ENCODE data around the gene C12orf42.
"Not testable (repeated sequence)": the region's sequence is repeated elsewhere in the genome, so short reads cannot be mapped to it uniquely, and the experiment has no call there.

Gene C12orf42

DNA sequence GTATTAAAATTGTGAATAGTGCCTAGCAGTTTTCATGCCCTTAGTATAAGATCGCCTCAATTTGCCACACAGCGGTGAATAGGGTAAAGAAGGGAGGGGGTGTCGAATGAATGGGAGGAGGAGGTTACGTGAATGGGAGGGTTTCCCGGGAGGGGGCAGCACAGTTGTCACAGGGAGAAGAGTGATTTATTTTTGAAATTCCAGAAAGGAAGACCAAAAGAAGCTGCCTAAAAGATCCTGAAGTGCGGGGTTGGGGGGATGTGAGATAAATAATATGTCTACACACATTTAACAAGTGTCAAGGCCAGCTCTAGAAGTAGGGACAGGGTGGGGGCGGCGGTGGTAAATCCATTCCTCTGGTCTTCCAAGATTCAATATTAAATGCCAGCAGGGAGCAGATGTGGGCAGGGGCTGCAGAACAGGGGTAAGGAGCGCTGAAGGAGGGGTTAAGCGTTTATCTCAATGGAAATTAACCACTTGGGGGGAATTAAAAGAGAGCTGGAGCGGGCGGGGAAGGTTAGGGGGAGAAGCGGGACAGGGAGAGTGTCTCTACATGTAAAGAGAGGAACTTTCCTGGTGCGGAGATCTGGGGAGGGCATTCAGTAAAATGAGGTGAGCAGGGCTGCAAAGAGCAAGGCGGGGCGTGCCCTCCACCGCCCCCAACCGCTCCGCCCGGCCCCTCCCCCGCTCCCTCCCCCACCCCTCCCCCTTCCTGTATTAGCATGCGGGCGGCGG is 867 bp downstream of the C12orf42 start:
- DNase-seq (ENCODE audit: low read depth): no peak

DNA sequence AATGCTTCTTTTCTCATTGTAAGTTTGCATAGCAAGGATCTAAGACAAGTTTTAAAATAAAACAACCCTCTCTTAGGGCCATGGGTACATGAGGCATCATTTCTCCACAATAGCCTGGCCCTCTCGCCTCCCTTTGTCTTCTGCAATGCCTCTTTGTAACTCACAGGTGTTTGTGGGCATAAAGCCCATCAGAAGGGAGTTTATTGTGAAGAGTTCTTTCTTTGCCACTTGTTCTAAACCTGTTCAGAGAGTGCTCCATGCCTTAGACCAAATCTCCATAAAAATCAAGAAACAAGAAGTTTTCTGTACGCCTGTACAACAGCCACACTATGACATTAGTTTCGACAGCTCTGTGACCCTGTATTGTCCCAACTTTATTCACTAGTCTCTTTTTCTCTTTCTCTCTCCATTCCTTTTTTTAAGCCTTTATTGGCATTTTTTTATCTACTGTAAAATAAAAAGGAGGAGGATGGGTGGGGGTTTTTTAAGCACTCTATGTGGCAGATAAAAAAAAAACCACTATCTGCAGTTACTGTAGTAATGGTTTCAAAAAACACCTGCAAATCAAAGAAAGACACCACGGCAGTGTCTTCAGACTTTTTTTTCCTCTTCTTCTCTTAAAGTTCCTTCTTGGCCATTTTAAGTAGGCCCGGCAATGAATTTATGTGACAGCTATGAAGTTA is 1.6 kb downstream of the C12orf42 start:
- DNase-seq (ENCODE audit: low read depth): no peak

DNA sequence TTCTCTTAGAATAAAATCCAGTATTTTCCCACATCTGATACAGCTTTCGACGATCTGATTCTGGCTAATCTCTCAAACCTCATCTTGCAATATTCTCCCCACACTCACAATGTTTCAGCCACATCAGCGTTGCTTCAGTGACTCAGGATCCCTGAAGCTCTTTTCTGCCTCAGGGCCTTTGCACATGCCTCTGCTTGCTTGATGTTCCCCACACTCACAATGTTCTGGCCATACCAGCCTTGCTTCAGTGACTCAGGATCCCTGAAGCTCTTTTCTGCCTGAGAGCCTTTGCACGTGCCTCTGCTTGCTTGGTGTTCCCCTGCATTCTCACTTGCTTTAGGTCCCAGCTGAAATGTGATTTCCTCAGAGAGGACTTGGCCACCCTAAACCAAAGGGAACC is 2.6 kb downstream of the C12orf42 start:
- no peak for DNase-seq (ENCODE audit: low read depth)

DNA sequence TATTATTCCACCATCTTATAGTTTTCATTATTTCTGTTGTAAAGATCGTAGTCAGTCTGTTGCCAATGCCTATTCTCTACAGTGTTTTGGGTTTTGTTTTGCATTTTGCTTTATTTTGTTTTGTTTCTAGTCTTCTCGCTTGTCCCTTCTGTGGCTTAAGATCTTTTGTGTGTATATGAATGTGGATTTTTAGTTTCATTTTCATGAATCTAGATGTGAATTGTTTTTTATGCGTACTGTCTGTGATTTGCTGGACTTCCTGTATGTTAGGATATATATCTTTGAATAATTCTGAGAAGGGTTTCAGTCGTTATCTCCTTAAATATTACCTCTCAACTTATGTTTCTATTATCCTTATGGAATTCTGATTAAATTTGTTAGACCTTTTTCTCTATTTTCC is 13.4 kb downstream of the C12orf42 start:
- DNase-seq (ENCODE audit: low read depth): no peak

DNA sequence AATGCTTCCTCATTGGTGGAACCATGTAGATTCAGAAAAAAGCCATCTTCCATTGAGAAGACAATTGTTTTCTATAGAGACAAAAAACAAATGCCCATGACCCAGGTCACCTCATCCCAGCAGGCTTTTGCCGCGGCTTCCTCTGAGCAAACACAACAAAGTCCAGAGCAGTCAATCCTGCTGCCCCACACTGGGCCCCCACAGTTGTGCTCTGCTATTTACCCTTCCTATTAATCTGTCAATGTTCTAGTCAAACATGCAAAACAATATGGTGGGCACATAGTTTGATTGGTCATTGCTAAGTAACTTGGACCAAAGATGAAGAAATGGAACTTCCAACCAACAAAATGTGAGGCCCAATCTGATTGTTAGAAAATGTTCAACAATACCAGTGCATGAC is 20.7 kb downstream of the C12orf42 start:
- DNase-seq (ENCODE audit: low read depth): no peak

DNA sequence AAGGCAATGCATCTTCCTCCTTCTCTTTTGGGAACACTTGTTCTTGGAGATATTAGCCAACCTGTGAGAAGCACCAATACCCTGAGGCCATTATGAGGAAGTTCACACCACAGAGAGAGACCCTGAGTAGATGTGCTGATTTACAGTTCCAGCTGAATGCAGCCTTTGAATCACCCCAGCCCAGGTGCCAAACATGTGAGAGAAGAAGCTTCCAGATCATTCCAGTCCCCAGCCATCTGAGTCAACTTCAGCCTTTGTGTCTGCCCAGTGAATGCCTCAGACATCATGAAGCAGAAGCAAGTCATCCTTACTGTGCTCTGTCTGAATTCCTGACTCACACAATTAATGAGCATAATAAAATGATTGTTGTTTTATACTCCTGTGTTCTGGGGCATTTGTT is 25.1 kb downstream of the C12orf42 start:
- no peak for DNase-seq (ENCODE audit: low read depth)

DNA sequence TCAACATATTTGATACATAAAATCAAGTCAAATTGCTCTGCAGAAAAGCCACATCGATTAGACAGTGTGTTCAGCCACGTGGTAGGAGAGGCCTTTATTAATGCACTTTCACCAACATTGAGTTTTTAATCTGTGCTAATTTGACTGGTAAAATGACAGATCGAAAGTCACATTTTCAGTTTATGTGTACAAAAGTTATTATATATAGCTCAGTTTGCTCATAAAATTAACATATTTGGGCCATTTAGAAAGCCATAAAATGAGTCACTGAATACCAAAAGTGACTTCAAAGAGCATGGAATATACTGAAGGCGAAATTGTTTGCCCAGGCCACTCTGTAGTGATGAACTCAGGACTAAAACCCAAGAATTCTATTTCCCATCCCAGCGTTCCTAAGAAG is 26.0 kb downstream of the C12orf42 start:
- no peak for DNase-seq (ENCODE audit: low read depth)

DNA sequence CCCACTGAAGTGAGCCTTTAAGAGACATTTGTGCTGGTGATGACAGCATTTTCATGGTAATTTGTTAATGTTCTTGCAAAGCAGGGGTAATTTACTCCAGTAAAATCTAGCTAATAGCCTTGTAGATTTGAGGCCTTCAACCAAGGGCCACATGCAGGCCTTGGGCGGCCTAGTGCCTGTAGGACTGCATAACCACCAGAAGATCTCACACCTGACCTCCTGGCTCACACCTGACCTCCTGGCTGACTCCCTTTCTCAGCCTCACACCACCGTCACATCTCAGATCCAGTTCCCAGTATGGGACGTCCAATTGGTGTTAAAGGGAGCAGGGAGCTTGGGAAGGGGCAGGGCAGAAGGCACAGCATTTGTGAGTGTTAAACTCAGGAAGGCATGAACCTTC is 26.9 kb downstream of the C12orf42 start:
- no peak for DNase-seq (ENCODE audit: low read depth)

DNA sequence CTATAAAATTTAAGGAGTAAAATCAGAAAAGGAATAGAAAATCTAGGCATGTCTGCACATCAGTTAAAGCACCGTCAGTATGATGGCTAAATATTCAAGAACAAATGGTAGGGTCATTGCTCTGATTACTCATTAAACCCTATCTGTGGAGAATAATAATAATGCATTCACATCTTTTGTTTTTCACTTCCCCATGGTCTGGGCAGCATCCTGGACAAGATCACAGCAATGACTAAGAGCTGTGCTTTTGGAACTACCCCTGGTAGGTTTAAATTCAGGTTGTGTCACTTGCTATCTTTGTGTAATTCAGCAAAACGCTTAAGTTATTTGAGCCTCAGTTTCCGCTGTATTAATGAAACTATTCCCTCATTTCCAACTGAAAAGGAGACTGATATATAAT is 33.1 kb downstream of the C12orf42 start:
- DNase-seq (ENCODE audit: low read depth): no peak

DNA sequence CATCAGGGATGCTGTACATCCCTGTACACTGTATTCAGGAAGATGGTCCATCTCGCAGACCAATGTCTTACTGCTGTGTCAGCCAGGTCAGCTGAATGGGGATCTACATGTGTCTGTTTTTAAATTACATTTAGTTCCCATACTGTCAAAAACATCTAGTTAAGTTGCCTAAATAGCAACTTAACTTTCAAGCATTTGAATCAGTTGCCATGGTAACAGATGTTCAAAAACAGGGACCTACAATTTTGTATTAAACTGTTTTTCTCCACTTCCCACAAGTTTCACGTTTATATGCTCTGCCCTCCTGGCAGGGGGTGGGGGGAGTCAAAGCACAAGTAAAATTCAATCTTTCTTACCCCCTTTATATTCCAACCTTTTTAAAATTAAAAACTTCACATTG is 38.3 kb downstream of the C12orf42 start:
- no peak for DNase-seq (ENCODE audit: low read depth)

DNA sequence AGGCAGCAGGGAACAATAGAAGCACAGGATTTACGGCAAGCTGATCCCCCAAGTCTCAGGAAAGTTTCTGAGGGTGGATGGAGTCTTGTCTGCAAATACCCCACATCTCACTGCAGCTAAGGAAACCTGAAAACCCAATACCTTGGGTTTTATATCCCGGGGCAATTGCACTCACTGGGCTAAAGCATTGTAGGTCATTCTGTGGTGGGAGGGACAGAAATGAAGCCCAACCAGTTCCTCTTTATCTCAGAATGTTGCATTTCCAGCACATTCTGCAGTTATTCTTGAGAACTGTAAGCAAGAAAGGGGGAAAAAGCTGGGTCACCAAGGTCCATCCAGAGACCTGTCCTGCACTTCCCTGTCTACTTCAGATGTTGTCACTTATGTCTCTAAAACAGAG is 39.8 kb downstream of the C12orf42 start:
- DNase-seq (ENCODE audit: low read depth): no peak

DNA sequence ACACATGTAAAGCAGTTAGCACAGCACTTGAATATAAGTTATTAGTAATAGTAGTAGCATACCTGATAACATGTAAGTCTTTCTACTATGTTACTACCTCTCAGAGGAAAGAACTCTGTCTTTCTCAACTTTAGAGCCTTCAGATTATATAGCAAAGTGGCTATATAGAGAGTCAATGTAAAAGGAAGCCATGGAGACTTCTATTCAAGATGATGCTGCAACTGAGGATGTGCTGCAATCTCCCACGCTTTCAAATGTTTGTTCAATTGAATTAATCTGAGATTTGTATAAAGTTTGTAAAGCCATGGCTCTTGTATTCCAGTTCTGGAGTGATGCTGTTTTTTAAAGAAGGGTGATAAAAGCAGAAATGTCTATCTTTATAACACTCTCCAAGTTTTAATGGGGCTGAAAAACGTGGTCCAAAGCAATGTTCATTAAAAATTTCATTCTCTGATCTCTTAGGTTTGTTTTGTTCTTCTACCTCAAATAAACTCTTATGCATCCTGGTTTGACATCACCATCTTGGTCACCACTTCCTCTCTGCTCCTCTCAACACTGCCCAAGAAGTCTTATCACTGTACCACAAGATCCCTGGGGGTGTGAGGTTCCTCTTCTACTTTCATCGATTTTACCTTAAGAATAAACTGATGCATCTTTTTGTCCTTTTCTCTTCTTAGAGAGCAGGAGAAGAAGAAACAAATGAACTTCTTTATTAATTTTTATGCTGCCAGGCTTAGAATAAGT is 40.6 kb downstream of the C12orf42 start:
- DNase-seq (ENCODE audit: low read depth): no peak

DNA sequence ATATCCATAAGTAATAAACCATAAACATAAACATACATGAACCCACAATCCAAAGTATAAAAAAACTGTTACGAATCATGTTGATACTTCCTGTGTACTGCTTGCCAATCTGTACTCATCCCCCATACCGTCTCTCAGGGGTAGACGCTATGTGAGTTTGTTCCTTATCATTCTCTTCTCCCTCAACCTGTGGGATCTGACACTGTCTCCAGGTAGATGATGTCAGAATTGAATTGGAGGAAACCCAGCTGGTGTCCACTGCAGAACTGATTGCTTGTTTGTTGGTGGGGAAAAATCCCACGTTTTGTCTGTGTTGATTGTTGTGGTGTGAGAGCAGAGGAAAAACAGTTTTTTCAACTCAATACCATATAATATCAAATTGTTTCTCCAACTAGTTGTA is 50.8 kb downstream of the C12orf42 start:
- DNase-seq (ENCODE audit: low read depth): no peak

DNA sequence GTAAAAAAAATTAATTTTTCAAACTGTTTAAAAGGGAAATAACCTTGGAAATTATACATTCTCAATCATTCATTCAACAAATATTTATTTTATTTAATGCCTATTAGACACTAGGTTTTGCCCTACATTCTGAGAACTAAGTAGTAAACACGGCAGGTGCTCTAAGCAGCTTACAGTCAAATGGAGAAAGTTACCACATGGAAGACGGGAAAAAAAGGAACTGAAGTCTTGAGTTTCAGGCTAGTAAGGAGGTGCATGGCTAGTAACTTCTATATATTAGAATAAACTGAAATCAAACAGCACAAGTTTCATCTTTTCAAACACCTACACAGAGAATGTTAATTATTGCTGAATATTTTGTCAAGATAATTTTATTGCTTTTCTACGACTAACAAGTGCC is 52.9 kb downstream of the C12orf42 start:
- no peak for DNase-seq (ENCODE audit: low read depth)

DNA sequence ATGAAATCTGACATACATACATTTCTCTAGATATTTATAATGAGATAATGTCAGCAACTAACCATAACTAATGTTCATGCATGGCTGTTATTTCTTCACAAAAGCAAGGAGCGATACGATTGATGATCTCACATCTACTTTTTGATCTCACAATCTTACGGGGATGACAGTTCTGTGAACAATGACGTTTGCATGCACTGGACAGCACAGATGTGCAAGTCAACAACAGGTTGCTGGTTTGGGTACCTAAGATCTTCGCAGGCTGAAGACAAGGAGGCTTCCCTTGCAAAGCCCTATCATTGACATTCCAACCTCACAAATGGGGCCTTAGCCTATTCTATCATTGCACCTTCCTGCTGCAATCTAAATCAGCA is 53.6 kb downstream of the C12orf42 start:
- DNase-seq (ENCODE audit: low read depth): no peak

DNA sequence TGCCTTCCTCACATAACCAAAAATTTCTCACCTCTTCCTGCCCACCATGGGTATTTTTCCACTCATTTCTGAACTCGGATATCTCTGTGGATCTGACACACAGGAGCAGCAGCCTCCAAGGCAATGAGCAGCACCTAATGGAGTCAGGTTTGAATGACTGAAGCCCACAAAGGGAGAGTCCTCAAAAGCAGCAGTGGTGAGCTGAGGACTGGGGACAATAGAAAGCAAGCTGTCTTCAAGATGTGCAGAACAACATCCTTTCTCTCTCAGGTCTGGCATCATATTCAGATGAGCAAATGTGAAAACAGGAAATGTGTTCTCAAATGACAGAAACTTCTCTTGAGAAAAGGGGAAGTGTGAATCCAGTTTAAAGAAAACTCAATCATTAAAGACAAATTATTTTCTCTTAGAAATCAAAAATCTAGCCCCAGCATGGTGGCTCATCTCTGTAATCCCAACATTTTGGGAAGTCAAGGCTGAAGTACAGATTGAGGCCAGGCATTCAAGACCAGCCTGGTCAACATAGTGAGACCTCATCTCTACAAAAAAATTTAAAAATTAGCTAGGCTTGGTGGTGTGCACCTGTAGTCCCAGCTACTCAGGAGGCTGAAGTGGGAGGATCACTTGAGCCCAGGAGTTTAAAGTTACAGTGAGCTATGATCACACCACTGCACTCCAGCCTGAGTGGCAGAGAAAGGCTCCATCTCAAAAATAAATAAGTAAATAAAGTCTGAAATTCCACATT is 54.2 kb downstream of the C12orf42 start:
- DNase-seq (ENCODE audit: low read depth): no peak

DNA sequence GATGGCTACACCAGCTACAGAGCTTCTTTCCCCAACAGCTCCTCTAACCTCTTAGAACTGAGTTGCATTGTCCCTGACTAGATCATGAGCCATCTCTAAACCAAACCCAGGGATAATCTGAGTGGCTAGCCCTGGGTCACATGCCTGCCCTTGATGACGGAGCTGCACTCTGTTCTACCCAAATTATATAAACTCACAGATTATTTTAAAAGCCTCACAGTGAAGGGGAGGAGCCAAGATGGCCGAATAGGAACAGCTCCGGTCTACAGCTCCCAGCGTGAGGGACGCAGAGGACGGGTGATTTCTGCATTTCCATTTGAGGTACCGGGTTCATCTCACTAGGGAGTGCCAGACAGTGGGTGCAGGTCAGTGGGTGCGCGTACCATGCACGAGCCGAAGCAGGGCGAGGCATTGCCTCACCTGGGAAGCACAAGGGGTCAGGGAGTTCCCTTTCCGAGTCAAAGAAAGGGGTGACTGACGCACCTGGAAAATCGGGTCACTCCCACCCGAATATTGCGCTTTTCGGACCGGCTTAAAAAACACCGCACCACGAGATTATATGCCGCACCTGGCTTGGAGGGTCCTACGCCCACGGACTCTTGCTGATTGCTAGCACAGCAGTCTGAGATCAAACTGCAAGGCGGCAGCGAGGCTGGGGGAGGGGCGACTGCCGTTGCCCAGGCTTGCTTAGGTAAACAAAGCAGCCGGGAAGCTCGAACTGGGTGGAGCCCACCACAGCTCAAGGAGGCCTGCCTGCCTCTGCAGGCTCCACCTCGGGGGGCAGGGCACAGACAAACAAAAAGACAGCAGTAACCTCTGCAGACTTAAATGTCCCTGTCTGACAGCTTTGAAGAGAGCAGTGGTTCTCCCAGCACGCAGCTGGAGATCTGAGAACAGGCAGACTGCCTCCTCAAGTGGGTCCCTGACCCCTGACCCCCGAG is 61.3 kb downstream of the C12orf42 start:
- not testable (repeated sequence) for DNase-seq (ENCODE audit: low read depth)

DNA sequence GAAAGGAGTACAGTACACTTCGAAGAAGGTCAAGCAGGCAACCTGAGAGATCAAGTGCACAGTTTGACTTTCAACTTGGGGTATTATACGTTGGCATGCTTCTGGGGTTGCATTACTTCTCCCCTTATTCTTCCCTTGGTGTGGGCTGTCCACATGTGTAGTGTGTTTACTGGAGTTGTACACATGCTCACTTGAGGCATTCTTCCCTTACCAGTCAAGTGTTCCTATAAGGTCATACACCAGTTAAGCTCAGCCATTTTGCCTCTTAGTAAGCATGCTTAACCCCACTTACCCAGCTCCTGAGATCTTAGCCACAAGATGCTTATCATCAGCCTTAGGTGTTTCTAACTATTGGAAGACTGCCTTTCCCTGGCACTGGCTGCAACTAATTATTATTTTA is 63.8 kb downstream of the C12orf42 start:
- DNase-seq (ENCODE audit: low read depth): no peak

DNA sequence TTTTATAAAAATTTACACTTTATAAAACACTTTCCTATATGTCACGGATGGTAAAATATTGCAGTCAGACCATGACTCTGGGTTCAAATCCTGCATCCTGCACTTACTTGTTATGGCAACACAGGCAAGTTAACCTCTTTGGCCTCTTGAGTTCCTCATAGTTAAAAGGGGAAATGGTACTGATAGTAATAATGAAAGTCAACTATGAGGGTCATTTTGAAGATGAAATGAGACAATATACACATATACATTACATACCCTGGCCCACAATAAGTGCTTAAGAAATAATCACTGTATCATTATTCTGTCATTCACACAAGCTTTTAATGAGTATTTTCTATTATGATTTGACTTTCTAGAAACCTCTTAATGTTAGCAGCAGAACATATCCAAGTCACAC is 64.4 kb downstream of the C12orf42 start:
- no peak for DNase-seq (ENCODE audit: low read depth)

DNA sequence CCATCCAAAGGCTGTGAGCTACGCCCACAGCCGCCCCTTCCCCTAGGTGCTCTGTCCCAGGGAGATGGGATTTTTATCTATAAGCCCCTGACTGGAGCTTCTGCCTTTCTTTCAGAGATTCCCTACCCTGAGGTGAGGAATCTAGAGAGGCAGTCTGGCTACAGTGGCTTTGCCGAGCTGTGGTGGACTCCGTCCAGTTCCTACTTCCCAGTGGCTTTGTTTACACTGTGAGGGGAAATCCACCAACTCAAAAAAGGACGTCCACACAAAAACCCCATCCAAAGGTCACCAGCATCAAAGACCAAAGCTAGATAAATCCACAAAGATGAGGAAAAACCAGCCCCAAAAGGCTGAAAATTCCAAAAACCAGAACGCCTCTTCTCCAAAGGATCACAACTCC is 70.1 kb downstream of the C12orf42 start:
- not testable (repeated sequence) for DNase-seq (ENCODE audit: low read depth)

DNA sequence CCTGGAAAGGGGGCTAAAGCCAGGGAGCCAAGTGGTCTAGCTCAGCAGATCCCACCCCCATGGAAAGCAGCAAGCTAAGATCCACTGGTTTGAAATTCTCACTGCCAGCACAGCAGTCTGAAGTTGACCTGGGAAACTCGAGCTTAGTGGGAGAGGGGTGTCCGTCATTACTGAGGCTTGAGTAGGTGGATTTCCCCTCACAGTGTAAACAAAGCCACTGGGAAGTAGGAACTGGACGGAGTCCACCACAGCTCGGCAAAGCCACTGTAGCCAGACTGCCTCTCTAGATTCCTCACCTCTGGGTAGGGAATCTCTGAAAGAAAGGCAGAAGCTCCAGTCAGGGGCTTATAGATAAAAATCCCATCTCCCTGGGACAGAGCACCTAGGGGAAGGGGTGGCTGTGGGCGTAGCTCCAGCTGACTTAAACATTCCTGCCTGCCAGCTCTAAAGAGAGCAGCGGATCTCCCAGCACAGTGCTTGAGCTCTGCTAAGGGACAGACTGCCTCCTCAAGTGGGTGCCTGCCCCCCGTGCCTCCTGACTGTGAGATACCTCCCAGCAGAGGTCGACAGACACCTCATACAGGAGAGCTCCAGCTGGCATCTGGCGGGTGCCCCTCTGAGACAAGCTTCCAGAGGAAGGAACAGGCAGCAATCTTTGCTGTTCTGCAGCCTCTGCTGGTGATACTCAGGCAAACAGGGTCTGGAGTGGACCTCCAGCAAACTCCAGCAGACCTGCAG is 70.8 kb downstream of the C12orf42 start:
- DNase-seq (ENCODE audit: low read depth): not testable (repeated sequence)

All from non-pigmented ciliary epithelial cell (primary cell).